HepG2 (cell line): ENCODE measurements around the gene DLG4. TPM values are rescaled to one million over a fixed set of nuclear protein-coding genes. Genes with fewer than 3 reads are reported as not detected.

Source experiments
- AGO1 ChIP-seq: fragments of 200-400 bp; formaldehyde crosslinking; IDR thresholded peaks from 2 replicates; pipeline ENCODE4 v1.6.1; 2017; ENCODE audit warnings: mild to moderate bottlenecking, low read depth, low read length, moderate library complexity; ENCODE audit not compliant: poor library complexity, severe bottlenecking
- EHMT2 ChIP-seq: fragments of 200-600 bp; sonication (generic); IDR thresholded peaks from 2 replicates; pipeline ENCODE4 v1.7.0; 2017; ENCODE audit warnings: antibody characterized with exemption, low read depth, low read length, borderline replicate concordance
- FOXM1 ChIP-seq: sonication (generic); formaldehyde crosslinking; IDR thresholded peaks from 2 replicates; pipeline ENCODE4 v1.5.0; 2020; ENCODE audit warnings: missing genetic modification reagents
- GABPB1 ChIP-seq: IDR thresholded peaks from 2 replicates; pipeline ENCODE4 v1.6.1; 2016; ENCODE audit warnings: mild to moderate bottlenecking, missing genetic modification reagents, moderate library complexity, missing compliant biosample characterization
- KDM3A ChIP-seq: IDR thresholded peaks from 2 replicates; pipeline ENCODE4 v1.6.1; 2018; ENCODE audit warnings: low read depth, missing compliant biosample characterization
- KMT2A ChIP-seq: sonication (generic); formaldehyde crosslinking; IDR thresholded peaks from 2 replicates; pipeline ENCODE4 v1.4.0; 2020; ENCODE audit warnings: missing genetic modification reagents
- MIXL1 ChIP-seq: IDR thresholded peaks from 2 replicates; pipeline ENCODE4 v1.6.1; 2016
- NFRKB ChIP-seq: fragments of 450-650 bp; IDR thresholded peaks from 2 replicates; pipeline ENCODE4 v1.6.1; 2017
- SNRNP70 ChIP-seq: fragments of 200-400 bp; formaldehyde crosslinking; IDR thresholded peaks from 2 replicates; pipeline ENCODE4 v1.6.1; 2017; ENCODE audit warnings: mild to moderate bottlenecking, low read depth, low read length, moderate library complexity
- ZEB1 ChIP-seq: IDR thresholded peaks from 2 replicates; pipeline ENCODE4 v1.6.1; 2012; ENCODE audit warnings: mild to moderate bottlenecking, low read depth, inconsistent platforms; ENCODE audit not compliant: insufficient replicate concordance
- ZNF10 ChIP-seq: sonication (generic); formaldehyde crosslinking; IDR thresholded peaks from 2 replicates; pipeline ENCODE4 v1.4.0; 2020; ENCODE audit warnings: mild to moderate bottlenecking, low read depth, missing genetic modification reagents, borderline replicate concordance
- ZNF44 ChIP-seq: sonication (generic); formaldehyde crosslinking; IDR thresholded peaks from 2 replicates; pipeline ENCODE4 v1.5.1; 2020; ENCODE audit warnings: mild to moderate bottlenecking, missing genetic modification reagents
- ZNF780A ChIP-seq: sonication (generic); formaldehyde crosslinking; IDR thresholded peaks from 2 replicates; pipeline ENCODE4 v1.8.0; 2022; ENCODE audit warnings: mild to moderate bottlenecking, missing genetic modification reagents, moderate library complexity
- ZNF792 ChIP-seq: IDR thresholded peaks from 2 replicates; pipeline ENCODE4 v1.6.1; 2016
- polyA plus RNA-seq, 8 experiments: library from polyadenylated mRNA; depleted of rRNA in 3 of 8; stranded (reverse) in 7 of 8; unstranded in 1 of 8; fragments of >200 nt; fragmentation: Illumina TruSeq in 4 of 8; extraction: Trizol in 4 of 8; gene quantifications; 2 replicates each; pipeline versions ENCODE4 v1.2.1 to v1.2.3, GENCODE V29; 2011 to 2016; ENCODE audit warnings: low read depth in 4 of 8, missing spikeins in 1 of 8, mixed read lengths in 1 of 8; ENCODE audit not compliant: insufficient read depth in 1 of 8
- total RNA-seq, 5 experiments: library from RNA; depleted of rRNA; stranded (reverse); fragments of >200 nt; fragmentation: Illumina TruSeq; extraction: Trizol; gene quantifications; 2 replicates each; pipeline ENCODE4 v1.2.3, GENCODE V29; 2016; ENCODE audit warnings: low read depth in 1 of 5
- TF ChIP-seq, protein P1 (sequence below): sonication (generic); formaldehyde crosslinking; IDR thresholded peaks from 2 replicates; pipeline ENCODE4 v1.9.0; 2022; ENCODE audit warnings: low read depth, missing genetic modification reagents
- TF ChIP-seq, protein P2 (sequence below): sonication (generic); formaldehyde crosslinking; IDR thresholded peaks from 2 replicates; pipeline ENCODE4 v1.8.0; 2023; ENCODE audit warnings: mild to moderate bottlenecking, missing genetic modification reagents
- TF ChIP-seq, protein P3 (sequence below), 2 experiments: fragments of 450-650 bp in 1 of 2; sonication (generic) in 1 of 2; formaldehyde crosslinking in 1 of 2; IDR thresholded peaks; 2 replicates each; pipeline versions ENCODE4 v1.6.1 to v1.8.0; 2016 to 2022; ENCODE audit warnings: antibody characterized with exemption in 1 of 2, mild to moderate bottlenecking in 1 of 2, missing genetic modification reagents in 1 of 2
- TF ChIP-seq, protein P4 (sequence below): sonication (generic); formaldehyde crosslinking; IDR thresholded peaks from 2 replicates; pipeline ENCODE4 v1.8.1; 2022; ENCODE audit warnings: mild to moderate bottlenecking, missing genetic modification reagents

The DLG4 gene
- total and polyA plus RNA-seq, 2 of the 13 experiments (the other 11 are each of a cell fraction or from before 2014, with no cell fraction given): 0.71 to 4.3 TPM

DNA sequence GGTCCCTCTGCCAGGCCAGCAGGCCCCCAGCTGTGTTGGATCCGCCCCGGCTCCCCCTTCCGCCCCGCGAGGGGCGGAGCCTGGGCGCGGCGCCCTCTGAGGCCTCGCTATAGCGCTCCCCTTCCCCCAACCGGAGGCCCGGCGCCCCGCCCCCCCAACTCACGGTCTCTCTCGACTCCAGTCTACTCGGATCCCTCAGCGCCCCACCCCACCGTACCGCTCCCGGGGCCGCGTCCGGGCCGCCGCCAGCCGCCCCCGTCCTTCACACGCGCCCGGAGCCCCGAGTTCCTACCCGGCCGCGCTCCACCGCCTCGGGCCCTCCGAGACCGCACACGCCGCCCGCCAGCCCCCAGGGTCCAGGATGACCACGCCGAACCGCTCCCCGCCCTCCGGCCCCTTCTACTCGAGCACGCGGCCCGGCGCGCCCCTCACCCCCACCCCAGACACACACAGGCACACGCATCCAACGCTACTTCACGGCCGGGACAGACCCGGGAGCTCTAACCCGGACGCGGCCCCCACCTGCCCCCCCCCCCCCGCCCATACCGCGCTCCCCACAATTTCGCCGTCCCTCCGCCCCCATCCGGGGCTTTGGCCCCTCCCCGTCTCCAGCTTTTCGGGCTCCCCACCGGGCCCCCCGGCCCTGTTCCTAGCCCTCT lies 18.3 kb upstream of the DLG4 start (continued):
- TF ChIP-seq ZNF792 (CRISPR knock-in tag) (no peak), NFRKB (no peak), AGO1 (peak; percentile 48), KDM3A (CRISPR knock-in tag) (no peak), ZNF44 (no peak), ZNF10 (CRISPR knock-in tag) (no peak), KMT2A (no peak), ZEB1 (no peak), MIXL1 (CRISPR knock-in tag) (no peak), EHMT2 (no peak), GABPB1 (peak; percentile 70; the same call in 1 of the 2 replicates), SNRNP70 (no peak), FOXM1 (CRISPR knock-in tag) (no peak), ZNF780A (no peak)
- TF ChIP-seq, protein P1, sequence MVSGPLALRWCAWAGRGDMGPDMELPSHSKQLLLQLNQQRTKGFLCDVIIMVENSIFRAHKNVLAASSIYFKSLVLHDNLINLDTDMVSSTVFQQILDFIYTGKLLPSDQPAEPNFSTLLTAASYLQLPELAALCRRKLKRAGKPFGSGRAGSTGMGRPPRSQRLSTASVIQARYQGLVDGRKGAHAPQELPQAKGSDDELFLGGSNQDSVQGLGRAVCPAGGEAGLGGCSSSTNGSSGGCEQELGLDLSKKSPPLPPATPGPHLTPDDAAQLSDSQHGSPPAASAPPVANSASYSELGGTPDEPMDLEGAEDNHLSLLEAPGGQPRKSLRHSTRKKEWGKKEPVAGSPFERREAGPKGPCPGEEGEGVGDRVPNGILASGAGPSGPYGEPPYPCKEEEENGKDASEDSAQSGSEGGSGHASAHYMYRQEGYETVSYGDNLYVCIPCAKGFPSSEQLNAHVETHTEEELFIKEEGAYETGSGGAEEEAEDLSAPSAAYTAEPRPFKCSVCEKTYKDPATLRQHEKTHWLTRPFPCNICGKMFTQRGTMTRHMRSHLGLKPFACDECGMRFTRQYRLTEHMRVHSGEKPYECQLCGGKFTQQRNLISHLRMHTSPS (CRISPR knock-in tag): no peak
- TF ChIP-seq, protein P2, sequence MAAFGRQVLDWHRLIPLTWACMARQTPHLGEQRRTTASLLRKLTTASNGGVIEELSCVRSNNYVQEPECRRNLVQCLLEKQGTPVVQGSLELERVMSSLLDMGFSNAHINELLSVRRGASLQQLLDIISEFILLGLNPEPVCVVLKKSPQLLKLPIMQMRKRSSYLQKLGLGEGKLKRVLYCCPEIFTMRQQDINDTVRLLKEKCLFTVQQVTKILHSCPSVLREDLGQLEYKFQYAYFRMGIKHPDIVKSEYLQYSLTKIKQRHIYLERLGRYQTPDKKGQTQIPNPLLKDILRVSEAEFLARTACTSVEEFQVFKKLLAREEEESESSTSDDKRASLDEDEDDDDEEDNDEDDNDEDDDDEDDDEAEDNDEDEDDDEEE (CRISPR knock-in tag): no peak
- TF ChIP-seq, protein P3, sequence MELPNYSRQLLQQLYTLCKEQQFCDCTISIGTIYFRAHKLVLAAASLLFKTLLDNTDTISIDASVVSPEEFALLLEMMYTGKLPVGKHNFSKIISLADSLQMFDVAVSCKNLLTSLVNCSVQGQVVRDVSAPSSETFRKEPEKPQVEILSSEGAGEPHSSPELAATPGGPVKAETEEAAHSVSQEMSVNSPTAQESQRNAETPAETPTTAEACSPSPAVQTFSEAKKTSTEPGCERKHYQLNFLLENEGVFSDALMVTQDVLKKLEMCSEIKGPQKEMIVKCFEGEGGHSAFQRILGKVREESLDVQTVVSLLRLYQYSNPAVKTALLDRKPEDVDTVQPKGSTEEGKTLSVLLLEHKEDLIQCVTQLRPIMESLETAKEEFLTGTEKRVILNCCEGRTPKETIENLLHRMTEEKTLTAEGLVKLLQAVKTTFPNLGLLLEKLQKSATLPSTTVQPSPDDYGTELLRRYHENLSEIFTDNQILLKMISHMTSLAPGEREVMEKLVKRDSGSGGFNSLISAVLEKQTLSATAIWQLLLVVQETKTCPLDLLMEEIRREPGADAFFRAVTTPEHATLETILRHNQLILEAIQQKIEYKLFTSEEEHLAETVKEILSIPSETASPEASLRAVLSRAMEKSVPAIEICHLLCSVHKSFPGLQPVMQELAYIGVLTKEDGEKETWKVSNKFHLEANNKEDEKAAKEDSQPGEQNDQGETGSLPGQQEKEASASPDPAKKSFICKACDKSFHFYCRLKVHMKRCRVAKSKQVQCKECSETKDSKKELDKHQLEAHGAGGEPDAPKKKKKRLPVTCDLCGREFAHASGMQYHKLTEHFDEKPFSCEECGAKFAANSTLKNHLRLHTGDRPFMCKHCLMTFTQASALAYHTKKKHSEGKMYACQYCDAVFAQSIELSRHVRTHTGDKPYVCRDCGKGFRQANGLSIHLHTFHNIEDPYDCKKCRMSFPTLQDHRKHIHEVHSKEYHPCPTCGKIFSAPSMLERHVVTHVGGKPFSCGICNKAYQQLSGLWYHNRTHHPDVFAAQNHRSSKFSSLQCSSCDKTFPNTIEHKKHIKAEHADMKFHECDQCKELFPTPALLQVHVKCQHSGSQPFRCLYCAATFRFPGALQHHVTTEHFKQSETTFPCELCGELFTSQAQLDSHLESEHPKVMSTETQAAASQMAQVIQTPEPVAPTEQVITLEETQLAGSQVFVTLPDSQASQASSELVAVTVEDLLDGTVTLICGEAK (IDR thresholded peaks at IDR 0.05): no peak
- TF ChIP-seq, protein P3 (CRISPR knock-in tag; IDR thresholded peaks at IDR 0.05): no peak
- TF ChIP-seq, protein P4, sequence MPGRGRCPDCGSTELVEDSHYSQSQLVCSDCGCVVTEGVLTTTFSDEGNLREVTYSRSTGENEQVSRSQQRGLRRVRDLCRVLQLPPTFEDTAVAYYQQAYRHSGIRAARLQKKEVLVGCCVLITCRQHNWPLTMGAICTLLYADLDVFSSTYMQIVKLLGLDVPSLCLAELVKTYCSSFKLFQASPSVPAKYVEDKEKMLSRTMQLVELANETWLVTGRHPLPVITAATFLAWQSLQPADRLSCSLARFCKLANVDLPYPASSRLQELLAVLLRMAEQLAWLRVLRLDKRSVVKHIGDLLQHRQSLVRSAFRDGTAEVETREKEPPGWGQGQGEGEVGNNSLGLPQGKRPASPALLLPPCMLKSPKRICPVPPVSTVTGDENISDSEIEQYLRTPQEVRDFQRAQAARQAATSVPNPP: no peak
